Middle frontal gyrus (tissue), 1 donor: ENCODE data around the gene LHPP.
A peak's percentile ranks its signal among the peaks of the same experiment; 100 is the strongest.
"Not testable (repeated sequence)": the region's sequence is repeated elsewhere in the genome, so short reads cannot be mapped to it uniquely, and the experiment has no call there.

ENCODE experiments used
- DNase-seq: peaks from one replicate; pipeline ENCODE4 v3.0.0-alpha.2; 2015; ENCODE audit warnings: low spot score; ENCODE audit errors: extremely low spot score

Gene LHPP

GRCh38 chr10:124604214-124605000, 142.8 kb downstream of the LHPP start:
- no peak for DNase-seq

GRCh38 chr10:124605001-124605370, 143.4 kb downstream of the LHPP start:
- peak; percentile 75 for DNase-seq

GRCh38 chr10:124605481-124605855, 143.8 kb downstream of the LHPP start:
- no peak for DNase-seq

- DNase-seq, result no peak
Observed at GRCh38 chr10:124605856-124606812, 144.5 kb downstream of the LHPP start.

- DNase-seq, result no peak
Observed at GRCh38 chr10:124606822-124607221, 145.2 kb downstream of the LHPP start.

- DNase-seq, result no peak
Observed at GRCh38 chr10:124607693-124608092, 146.1 kb downstream of the LHPP start.

- DNase-seq, result no peak
Observed at GRCh38 chr10:124608093-124608721, 146.6 kb downstream of the LHPP start.

GRCh38 chr10:124609698-124610097, 148.1 kb downstream of the LHPP start:
- no peak for DNase-seq

GRCh38 chr10:124610186-124610585, 148.6 kb downstream of the LHPP start:
- DNase-seq, result not testable (repeated sequence)

GRCh38 chr10:124610851-124611250, 149.2 kb downstream of the LHPP start:
- DNase-seq, result not testable (repeated sequence)

- DNase-seq, result no peak
Observed at GRCh38 chr10:124611738-124612137, 150.1 kb downstream of the LHPP start.

- no peak for DNase-seq
Observed at GRCh38 chr10:124612611-124613498, 151.2 kb downstream of the LHPP start.

GRCh38 chr10:124614003-124614659, 152.5 kb downstream of the LHPP start:
- no peak for DNase-seq

GRCh38 chr10:124615259-124615658, 153.6 kb downstream of the LHPP start:
- no peak for DNase-seq

GRCh38 chr10:124616040-124616835, 154.6 kb downstream of the LHPP start:
- no peak for DNase-seq

GRCh38 chr10:124616836-124617130, 155.2 kb downstream of the LHPP start:
- no peak for DNase-seq

GRCh38 chr10:124618470-124619073, 156.9 kb downstream of the LHPP start:
- DNase-seq, result no peak

- DNase-seq, result no peak
Observed at GRCh38 chr10:124619195-124619594, 157.6 kb downstream of the LHPP start.

- DNase-seq, result no peak
Observed at GRCh38 chr10:124619802-124620490, 158.3 kb downstream of the LHPP start.
